Measurements from ENCODE around the gene CPED1. TPM values are rescaled to one million over a fixed set of nuclear protein-coding genes. Genes with fewer than 3 reads are reported as not detected.
"Not testable (repeated sequence)": the region's sequence is repeated elsewhere in the genome, so short reads cannot be mapped to it uniquely, and the experiment has no call there.

CPED1 gene
- total RNA-seq, 1 donor from 2014 or later: 2.1 TPM

- no peak for DNase-seq (ENCODE audit: low read depth)
- no peak overlapping the region for H3K4me3 ChIP-seq (ENCODE audit: low read depth, low read length)
- TF ChIP-seq CTCF (conservative IDR thresholded peaks at IDR 0.05; ENCODE audit: low read depth, low read length): no peak
These were observed 116.8 kb downstream of the CPED1 start for GRCh38 chr7:121105262-121105661.

- H3K4me3 ChIP-seq (ENCODE audit: low read depth, low read length): no peak overlapping the region
- TF ChIP-seq CTCF (conservative IDR thresholded peaks at IDR 0.05; ENCODE audit: low read depth, low read length): peak; percentile 85
- no peak for DNase-seq (ENCODE audit: low read depth)
These were observed 119.5 kb downstream of the CPED1 start for GRCh38 chr7:121107923-121108498.

DNA sequence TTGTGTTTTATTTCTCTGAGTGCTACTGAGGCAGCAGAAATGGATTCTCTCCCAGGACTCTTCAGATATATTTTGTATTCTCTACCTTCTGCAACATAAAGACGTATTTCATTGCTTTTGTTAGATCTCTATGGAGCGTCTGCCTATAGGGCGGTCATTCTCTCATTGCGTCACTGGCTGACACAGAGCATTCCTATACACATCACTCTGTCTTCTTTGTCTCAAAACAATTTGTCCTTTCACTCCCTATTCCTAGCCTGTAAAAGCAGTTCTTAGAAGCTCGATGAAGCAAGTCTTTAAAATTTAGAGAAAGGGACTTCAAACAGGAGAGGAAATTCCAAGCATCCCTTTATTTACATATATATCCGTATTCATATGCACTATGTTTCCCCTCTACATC, 120.6 kb downstream of the CPED1 start:
- DNase-seq (ENCODE audit: low read depth): no peak
- no peak overlapping the region for H3K4me3 ChIP-seq (ENCODE audit: low read depth, low read length)
- no peak for TF ChIP-seq CTCF (conservative IDR thresholded peaks at IDR 0.05; ENCODE audit: low read depth, low read length)

DNA sequence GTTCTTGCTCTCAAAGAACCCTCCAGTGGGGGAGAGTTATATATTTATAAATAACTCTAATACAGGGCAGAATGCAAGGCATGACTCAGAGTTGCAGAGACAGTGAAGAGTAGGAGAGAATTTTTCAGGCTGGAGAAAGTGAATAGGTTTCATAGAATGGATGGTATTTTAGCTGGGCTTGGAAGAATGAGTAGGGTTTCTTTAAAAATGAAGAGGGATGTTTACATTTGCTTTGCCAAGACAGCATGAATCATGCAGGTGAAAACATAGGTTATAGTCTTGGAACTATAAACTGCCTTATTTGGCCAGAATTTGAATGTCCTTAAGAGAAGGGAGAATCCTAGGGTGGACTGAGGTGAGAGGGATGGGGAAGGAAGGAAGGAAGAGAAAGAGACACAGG, 124.8 kb downstream of the CPED1 start:
- no peak for TF ChIP-seq CTCF (conservative IDR thresholded peaks at IDR 0.05; ENCODE audit: low read depth, low read length)

DNA sequence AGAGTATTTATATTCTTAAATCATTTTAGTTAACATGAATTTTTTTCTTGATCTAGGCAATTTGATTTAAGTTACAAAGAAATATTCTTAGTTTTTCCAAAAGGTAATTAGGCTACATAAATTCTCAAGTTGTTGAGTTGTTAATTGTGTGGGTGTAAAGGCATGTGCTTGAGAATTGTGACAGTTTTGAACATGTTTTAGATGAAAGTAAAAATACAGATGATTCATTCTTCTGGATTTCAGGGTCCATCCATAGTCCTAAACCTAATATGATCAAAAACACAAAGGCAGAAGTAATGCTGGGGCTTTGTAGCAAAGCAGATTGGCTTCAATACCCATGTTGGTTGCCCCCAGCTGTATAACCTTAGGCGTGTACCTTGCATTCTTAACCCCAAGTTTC, 127.9 kb downstream of the CPED1 start:
- no peak overlapping the region for H3K4me3 ChIP-seq (ENCODE audit: low read depth, low read length)
- no peak for TF ChIP-seq CTCF (conservative IDR thresholded peaks at IDR 0.05; ENCODE audit: low read depth, low read length)
- no peak for DNase-seq (ENCODE audit: low read depth)

More for the DNA sequence above, 124.8 kb downstream of the CPED1 start:
- no peak overlapping the region for H3K4me3 ChIP-seq (ENCODE audit: low read depth, low read length)
- DNase-seq (ENCODE audit: low read depth): no peak

DNA sequence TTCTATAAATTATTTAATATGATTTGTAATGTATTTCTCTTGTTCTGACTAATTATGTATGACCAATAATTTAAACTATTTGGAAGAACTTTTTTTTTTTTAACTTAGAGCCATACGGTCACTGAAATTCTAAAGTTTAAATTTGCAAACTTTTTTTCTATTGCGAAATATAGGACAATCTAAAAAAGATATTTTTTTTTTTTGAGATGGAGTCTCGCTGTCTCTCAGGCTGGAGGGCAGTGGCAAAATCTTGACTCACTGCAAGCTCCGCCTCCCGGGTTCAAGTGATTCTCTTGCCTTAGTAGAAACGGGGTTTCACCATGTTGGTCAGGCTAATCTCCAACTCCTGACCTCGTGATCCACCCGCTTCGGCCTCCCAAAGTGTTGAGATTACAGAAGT, 130.5 kb downstream of the CPED1 start:
- DNase-seq (ENCODE audit: low read depth): no peak
- no peak overlapping the region for H3K4me3 ChIP-seq (ENCODE audit: low read depth, low read length)
- no peak for TF ChIP-seq CTCF (conservative IDR thresholded peaks at IDR 0.05; ENCODE audit: low read depth, low read length)

DNA sequence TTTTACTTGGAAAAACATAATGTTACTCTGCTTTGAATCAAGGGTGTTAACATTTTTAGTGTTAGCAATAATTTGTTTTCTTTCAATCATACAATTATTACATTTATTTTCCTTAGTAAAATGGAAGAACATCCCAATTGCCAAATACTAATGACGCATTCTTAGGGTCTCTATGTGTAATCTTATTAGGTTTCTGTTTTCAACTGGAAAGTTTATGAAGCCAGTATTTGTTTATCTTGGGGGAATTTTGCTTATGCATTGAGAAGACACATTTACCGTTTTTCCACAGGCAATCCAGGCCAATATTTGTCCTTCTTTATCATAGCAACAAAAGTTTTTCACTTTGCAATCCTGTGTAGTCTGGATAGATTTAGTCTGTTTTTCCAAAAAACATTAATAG, 134.5 kb downstream of the CPED1 start:
- no peak overlapping the region for H3K4me3 ChIP-seq (ENCODE audit: low read depth, low read length)
- no peak for DNase-seq (ENCODE audit: low read depth)
- TF ChIP-seq CTCF (conservative IDR thresholded peaks at IDR 0.05; ENCODE audit: low read depth, low read length): no peak

GRCh38 chr7:121125454-121125853, 136.9 kb downstream of the CPED1 start:
- DNase-seq (ENCODE audit: low read depth): not testable (repeated sequence)

More at GRCh38 chr7:121125454-121125853, 136.9 kb downstream of the CPED1 start:
- H3K4me3 ChIP-seq (ENCODE audit: low read depth, low read length): not testable (repeated sequence)

Measured in epithelial cell of proximal tubule (primary cell).